GM21717 (cell line): ENCODE measurements around the gene WFS1.

Experiments
- ATAC-seq: cut with Tn5 transposase; IDR thresholded peaks from one replicate; pipeline ENCODE4 v1.9.1; 2021; ENCODE audit warnings: mild to moderate bottlenecking, moderate library complexity; ENCODE audit not compliant: unreplicated experiment

The WFS1 gene

DNA sequence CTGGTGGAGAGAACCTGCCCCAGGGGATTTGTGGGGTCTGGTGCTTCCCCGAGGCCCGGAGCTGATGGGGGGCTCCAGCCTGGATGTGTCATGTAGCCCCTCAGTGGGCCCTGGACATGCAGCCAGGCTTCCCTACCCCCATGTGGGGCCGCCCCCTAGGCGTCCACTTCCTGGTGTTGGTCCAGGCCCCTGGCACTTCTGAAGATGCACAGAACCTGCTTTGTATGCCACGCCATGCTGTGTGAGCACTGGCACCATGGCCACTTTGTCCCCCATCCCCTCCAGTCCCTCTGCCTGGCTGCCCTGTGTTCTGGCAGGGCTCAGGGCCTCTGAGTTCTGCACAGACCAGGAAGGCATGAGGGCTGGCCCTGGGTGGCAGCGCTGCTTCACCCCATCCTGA, 29.2 kb downstream of the WFS1 start:
- ATAC-seq, result no peak

DNA sequence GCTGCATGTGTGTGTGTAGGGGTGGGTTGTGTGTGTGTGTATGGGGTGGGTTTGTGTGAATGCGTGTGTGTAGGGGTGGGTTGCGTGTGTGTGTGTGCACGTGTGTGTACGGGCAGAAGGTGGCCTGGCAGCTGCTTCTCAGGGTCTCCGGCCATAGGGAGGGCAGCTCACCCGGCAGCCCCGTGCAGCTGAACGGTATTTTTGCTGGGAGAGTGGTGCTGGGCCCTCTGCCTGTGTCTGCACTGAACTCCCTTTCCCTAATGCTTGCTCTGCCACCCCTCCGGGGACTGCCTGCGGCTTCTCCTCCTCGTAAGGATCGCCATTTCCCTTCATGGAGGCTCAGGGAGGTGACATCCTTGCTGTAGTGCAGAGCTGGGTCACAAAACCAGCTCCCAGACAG, 30.2 kb downstream of the WFS1 start:
- no peak for ATAC-seq

DNA sequence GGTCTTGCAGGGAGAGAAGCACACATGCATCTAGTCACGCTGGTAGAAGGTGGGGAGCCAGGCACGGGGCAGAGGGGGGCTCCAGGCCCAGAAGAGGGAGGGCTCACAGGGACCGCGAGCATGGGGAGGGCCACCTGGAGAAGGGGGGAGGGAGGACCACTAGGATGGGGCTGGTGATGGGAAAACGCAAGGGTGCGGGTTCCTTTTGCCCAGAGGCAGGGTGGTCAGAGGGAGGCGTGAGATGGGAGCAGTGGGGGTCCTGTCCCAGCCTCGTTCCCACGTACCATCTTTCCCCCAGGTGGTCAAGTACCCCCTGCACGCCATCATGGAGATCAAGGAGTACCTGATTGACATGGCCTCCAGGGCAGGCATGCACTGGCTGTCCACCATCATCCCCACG, 30.7 kb downstream of the WFS1 start:
- no peak for ATAC-seq

DNA sequence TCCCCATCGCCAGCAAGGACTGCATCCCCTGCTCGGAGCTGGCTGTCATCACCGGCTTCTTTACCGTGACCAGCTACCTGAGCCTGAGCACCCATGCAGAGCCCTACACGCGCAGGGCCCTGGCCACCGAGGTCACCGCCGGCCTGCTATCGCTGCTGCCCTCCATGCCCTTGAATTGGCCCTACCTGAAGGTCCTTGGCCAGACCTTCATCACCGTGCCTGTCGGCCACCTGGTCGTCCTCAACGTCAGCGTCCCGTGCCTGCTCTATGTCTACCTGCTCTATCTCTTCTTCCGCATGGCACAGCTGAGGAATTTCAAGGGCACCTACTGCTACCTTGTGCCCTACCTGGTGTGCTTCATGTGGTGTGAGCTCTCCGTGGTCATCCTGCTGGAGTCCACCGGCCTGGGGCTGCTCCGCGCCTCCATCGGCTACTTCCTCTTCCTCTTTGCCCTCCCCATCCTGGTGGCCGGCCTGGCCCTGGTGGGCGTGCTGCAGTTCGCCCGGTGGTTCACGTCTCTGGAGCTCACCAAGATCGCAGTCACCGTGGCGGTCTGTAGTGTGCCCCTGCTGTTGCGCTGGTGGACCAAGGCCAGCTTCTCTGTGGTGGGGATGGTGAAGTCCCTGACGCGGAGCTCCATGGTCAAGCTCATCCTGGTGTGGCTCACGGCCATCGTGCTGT, 31.5 kb downstream of the WFS1 start:
- no peak for ATAC-seq

DNA sequence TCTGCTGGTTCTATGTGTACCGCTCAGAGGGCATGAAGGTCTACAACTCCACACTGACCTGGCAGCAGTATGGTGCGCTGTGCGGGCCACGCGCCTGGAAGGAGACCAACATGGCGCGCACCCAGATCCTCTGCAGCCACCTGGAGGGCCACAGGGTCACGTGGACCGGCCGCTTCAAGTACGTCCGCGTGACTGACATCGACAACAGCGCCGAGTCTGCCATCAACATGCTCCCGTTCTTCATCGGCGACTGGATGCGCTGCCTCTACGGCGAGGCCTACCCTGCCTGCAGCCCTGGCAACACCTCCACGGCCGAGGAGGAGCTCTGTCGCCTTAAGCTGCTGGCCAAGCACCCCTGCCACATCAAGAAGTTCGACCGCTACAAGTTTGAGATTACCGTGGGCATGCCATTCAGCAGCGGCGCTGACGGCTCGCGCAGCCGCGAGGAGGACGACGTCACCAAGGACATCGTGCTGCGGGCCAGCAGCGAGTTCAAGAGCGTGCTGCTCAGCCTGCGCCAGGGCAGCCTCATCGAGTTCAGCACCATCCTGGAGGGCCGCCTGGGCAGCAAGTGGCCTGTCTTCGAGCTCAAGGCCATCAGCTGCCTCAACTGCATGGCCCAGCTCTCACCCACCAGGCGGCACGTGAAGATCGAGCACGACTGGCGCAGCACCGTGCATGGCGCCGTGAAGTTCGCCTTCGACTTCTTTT, 32.2 kb downstream of the WFS1 start:
- ATAC-seq, result no peak

DNA sequence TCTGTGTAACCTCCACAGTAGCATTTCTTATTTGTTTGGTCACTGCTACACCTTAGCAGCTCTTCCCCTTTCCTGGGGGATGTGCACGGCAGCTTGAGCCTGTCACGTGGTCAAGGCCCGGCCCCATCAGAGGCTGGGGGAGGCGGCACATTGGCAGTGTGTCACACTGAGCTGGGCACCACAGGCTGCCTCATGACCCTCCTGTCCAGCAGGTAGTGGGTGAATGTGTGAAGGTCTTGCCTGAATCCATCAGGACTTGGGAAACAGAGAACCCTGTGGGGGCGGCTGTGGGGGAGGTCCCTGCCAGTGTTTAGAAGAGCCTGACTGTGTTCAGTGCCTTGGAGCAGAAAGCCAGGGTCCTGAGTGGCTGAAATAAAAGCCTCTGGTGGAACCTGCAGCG, 33.2 kb downstream of the WFS1 start:
- no peak for ATAC-seq

DNA sequence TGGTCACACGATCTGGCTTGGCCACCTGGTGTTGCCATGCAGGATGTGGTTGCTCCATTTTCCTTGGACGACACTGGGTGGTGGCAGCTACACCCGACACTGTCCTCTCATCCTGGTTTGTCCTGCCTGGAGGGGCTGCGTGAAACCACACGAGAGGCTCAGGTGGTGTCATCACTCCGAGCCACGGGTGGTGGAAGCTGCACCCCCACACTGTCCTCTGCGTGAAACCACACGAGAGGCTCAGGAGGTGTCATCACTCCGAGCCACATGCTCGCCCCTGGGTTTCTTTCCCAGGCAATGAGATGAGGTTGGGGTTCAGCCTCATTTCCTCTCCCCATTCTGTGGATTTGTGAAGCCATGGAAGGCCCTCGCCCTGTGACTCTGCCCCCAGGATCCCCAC, 34.3 kb downstream of the WFS1 start:
- no peak for ATAC-seq

DNA sequence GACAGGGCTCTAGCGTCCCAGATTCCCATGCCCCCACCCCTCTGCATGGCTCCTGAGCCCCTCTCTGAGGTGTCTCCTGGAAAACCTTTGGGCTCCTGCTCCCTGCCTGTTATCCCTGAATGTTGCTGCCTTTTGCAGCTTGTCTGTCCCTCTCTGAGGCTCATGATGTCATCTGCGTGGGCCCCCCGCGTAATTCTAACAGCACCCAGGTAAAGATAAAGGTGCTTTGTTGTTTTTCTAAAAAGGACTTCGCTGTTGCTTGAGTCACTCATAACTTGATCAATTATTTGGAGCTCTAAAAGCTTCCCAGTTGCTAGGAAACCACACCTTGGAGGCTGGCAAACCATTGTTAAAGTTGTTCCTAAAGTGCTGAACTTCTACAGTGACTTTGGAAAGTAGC, 36.6 kb downstream of the WFS1 start:
- ATAC-seq, result no peak

DNA sequence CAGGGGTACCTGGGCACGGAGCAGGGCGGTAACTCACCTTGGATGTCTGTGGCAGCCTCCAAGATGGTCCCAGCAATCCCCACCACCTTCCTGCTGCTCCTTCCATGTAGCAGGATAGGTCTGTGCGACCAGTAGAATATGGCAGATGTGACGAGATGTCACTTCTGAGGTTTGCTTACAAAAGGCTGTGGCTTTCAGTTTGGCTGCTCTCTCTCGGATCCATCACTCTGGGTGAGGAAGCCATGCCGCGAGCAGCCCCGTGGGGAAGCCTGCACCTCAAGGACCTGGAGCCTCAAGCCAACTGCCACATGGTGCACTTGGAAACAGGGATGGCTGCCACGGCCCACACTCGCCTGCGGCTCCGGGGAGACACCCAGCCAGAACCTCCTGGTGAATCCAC, 37.6 kb downstream of the WFS1 start:
- no peak for ATAC-seq

DNA sequence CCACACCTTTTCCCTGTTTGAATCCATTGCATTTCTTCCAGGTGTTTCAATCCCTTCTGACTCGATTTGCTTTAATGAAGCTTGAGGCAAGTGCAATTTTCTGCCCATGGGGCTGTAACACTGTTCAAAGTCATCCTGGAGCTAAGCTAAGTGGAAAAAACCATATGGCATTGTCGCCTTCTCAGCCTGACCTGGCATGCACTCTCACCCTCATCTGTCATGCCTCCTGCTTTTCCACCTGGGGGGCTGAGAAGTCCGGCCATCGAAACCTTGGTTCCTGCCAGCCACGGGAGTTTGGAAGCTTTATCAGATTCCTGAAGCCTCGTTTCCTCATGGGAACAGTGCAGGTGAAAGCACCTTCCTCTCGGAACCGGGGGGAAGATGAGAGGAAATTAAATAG, 38.2 kb downstream of the WFS1 start:
- ATAC-seq, result no peak

DNA sequence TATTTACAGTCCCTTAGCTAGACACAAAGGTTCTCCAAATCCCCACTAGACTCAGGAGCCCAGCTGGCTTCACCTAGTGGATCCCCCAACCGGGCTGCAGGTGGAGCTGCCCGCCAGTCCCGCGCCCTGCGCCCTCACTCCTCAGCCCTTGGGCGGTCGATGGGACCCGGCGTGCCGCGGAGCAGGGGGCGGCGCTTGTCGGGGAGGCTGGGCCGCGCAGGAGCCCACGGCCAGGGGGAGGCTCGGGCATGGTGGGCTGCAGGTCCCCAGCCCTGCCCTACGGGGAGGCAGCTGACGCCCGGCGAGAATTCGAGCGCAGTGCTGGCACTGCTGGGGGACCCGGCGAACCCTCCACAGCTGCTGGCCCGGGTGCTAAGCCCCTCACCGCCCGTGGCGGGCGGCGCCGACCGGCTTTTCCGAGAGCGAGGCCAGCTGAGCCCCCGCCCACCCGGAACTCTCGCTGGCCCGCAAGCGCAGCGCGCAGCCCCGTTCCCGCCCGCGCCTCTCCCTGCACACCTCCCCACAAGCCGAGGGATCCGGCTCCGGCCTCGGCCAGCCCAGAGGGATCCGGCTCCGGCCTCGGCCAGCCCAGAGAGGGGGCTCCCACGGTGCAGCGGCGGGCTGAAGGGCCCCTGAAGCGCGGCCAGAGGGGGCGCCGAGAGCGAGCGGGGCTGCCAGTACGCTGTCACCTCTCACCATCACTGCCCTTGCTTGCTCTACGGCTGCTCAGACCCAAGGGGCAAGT, 39.4 kb downstream of the WFS1 start:
- ATAC-seq, result no peak

DNA sequence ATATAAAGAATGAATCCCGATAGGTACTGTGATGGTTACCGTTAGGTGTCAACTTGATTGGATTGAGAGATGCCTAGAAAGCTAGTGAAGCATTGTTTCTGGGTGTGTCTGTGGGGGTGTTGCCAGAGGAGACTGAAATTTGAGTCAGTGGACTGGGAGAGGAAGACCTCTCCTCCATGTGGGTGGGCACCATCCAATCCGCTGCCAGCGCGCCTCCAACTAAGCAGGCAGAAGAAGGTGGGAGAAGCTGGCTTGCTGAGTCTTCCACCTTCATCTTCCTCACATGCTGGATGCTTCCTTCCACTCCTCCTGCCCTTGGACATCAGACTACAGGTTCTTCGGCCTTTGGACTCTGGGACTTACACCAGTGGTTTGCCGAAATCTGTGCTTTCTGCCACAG, 40.1 kb downstream of the WFS1 start:
- ATAC-seq, result no peak

DNA sequence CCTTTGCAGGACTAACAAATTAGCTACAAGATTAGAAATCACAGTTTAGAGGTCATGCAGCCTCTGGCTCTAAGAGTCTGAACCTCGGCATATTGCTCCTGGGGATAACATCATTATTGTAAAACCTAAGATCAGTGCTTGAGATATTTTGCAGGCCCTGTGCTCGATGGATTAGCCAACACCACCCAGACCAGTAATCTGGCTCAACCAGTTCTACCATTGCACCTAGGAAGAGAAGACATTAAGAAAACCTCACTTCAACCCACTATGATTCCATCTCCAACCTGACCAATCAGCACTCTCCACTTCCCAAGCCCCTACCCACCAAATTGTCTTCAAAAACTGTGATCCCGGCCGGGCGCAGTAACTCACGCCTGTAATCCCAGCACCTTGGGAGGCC, 43.6 kb downstream of the WFS1 start:
- ATAC-seq, result no peak

DNA sequence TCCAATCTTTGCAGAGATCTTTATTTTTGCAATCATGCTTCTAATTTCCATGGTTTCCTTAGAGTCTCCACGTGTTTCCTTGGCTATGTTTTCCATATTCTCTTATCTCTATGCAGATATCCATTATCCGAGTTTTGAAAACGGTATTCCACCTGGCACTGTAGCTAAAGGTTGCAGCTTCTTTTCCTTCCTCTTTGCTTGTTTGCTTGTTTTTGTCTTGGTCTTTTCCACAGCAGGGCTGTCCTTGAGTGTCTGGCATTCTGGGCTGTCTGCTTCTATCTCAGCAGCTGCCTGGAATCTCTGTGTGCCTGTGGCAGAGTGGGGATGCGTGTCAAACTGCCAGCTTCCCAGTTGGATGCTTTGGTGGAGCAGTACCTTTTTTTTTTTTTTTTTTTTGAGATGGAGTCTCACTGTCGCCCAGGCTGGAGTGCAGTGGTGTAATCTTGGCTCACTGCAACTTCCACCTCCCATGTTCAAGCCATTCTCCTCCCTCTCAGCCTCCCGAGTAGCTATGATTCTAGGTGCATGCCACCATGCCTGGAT, 46.9 kb downstream of the WFS1 start:
- ATAC-seq, result no peak

DNA sequence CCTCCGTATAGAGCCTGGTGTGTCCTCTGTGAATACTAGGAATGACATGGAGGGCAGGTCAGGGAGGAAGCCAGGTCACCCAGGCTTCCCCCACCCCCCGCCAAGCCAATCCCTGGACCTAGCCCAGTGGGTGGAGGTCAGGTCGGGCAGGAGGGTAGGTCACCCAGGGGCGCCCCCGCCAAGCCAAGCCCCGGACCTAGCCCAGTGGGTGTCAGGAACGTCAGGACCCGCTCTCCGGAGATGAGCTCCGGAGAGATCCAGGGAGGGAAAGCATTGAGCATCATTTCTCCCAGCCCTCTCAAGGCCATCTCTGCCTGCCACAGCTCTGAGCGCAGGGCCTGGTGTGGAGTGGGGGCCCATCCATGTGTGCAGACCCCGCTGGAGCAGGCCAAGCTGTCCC, 48.6 kb downstream of the WFS1 start:
- no peak for ATAC-seq

DNA sequence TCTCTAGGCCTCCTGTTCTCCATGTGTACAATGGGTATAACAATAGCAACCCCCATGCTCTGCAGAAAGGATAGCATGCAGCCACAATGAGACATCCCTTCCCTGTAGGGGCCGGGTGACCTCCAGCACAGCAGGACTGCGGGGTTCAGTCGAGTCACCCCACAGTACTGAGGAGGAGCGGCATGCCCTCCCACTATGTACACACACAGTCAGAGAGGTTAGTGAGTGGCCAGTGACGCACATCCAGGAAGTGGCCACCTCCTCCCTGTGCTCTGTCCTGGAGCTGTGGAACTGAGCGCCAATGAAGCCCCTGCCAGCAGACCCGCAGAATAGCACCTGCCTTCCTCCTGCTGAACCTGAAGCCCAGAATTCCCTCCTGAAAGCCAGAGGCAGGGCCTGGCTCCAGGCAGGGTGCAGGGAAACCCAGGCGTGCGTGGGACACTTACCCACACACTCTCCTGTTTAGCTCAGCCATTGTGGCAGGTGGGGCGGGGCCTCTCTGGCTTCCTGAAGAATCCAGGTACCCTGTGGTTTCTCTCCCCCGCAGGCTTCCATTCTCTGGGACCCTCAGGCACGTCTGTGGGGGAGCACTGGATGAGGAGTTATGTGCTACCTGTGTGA, 50.0 kb downstream of the WFS1 start:
- ATAC-seq, result no peak

DNA sequence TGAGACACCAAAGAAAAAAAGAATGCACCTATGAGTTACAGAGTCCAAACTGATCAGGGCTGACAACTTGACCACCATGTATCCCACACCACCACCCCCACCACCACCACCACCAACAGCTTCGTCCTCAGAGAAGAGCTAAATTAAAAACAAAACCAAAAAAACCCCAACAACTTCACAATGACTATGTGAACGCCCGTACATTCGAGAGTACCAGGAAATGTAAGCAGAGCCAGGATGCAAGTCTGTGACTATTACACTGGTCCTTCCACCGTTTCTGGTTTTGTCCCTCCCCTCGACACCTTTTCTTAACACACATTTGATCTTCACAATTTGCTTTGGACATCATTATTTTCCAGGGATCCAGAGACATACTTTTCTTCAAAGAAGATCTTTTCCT, 51.0 kb downstream of the WFS1 start:
- no peak for ATAC-seq

DNA sequence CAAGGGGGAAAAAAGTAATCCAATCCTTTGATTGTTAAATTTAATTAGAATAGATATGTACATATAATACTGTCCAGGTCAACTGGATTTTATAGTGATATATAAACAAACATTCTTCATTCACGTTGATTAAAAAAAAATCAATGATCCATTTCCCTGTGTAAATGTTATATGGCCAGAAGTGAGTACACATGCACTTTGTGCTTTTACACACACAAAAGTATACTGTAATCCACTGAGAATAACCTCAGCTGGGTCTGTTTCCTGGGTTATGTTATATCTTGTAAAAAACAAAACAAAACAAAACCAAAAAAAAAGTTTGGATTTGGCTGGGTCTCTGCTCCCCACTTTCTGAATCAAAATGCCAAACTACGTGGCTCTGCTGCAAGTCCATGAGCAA, 51.7 kb downstream of the WFS1 start:
- no peak for ATAC-seq

DNA sequence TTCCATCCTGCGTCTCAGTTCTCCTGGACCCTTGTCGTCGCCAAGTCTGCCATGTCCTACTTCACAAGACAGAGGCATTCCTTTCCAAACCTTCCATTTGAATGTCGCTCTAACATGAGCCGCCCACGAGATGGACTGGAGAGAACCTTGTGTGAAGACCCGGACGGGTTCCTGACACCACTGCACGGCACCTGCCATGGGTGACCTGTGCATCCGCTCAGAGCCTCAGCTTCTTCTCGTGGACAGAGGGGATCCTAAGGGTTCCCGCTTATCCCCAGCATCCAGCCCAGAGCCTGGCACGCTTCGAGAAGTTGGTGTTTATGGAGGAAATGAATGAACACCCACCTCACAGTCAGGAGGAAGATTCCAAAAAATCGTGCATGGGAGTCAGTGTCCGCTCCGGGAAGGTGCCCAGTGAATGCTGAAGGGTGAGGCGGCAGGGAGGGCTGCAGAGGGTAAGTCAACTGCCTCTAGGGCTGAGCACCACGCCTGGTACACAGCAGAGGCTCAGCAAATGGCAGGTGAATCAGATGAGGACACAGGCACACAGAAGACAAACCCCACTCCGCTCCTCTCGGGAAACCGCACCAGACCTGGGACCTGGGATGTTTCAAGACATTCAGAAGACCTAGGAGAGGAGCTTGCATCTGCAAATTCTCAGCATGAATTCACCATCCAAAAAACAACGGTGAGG, 52.6 kb downstream of the WFS1 start:
- ATAC-seq, result no peak

DNA sequence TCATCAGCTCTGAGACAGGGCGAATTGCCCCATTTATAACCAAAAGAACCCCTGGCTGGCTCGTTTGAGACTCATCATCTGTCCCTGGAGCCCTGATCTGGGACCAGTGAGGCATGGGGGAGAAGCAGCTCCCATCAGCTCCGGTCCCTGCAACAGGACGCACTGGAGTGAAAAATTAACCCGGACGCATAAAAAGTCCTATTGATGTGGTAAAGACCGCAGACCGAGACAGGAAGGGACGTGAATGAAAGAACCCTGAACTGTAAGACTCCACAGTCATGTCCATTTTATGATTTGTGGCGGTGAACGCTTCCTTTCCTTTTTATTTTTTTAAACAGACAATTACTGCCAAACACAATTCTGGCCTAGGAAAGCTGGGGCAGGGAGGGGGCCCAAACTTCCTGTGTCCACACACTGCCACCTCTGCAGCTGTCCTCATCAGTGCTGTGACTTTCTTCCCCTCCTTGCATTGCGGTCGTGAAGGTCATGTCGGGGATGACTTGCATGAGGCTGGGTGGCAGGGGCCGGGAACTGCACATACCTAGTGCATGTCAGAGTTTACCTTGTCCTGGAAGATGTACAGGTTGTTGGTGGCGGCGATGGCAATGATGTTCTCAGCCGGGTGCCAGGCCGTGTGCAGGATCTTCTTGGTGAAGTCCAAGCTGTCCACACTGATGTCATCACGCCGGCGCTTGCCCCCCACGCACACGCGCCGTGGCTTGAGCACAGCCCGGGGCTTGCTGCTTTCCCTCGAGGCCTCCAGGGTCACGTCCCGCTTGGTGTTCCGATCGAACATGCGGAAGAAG, 53.3 kb downstream of the WFS1 start:
- no peak for ATAC-seq
